ENCODE results near the gene VGLL1.

VGLL1 gene

GRCh38 chrX:136555694-136556093 lies 23.7 kb downstream of the VGLL1 start:
- no peak for DNase-seq

- no peak for DNase-seq
Measured at GRCh38 chrX:136572030-136572429, 40.0 kb downstream of the VGLL1 start.

GRCh38 chrX:136574548-136574947 lies 42.5 kb downstream of the VGLL1 start:
- DNase-seq, result no peak

- DNase-seq, result no peak
Measured at GRCh38 chrX:136577552-136577951, 45.5 kb downstream of the VGLL1 start.

GRCh38 chrX:136580316-136580715 lies 48.3 kb downstream of the VGLL1 start:
- no peak for DNase-seq

GRCh38 chrX:136582624-136583023 lies 50.6 kb downstream of the VGLL1 start:
- no peak for DNase-seq

GRCh38 chrX:136584545-136584944 lies 52.5 kb downstream of the VGLL1 start:
- DNase-seq, result no peak

- no peak for DNase-seq
Measured at GRCh38 chrX:136585262-136585661, 53.2 kb downstream of the VGLL1 start.

- DNase-seq, result no peak
Measured at GRCh38 chrX:136585960-136586359, 53.9 kb downstream of the VGLL1 start.

GRCh38 chrX:136586386-136586785 lies 54.4 kb downstream of the VGLL1 start:
- no peak for DNase-seq

- no peak for DNase-seq
Measured at GRCh38 chrX:136587532-136587931, 55.5 kb downstream of the VGLL1 start.

- DNase-seq, result no peak
Measured at GRCh38 chrX:136588036-136588435, 56.0 kb downstream of the VGLL1 start.

- DNase-seq, result no peak
Measured at GRCh38 chrX:136589966-136590365, 58.0 kb downstream of the VGLL1 start.

- no peak for DNase-seq
Measured at GRCh38 chrX:136597356-136597755, 65.3 kb downstream of the VGLL1 start.

GRCh38 chrX:136597954-136598353 lies 65.9 kb downstream of the VGLL1 start:
- no peak for DNase-seq

- no peak for DNase-seq
Measured at GRCh38 chrX:136598631-136599030, 66.6 kb downstream of the VGLL1 start.

GRCh38 chrX:136600059-136600458 lies 68.0 kb downstream of the VGLL1 start:
- DNase-seq, result no peak

All from NCI-H187 (cell line).